Heart right ventricle (tissue), 16 donors: ENCODE data around the gene INPP4B. TPM values are rescaled to one million over a fixed set of nuclear protein-coding genes. Genes with fewer than 3 reads are reported as not detected.
A peak's percentile ranks its signal among the peaks of the same experiment; 100 is the strongest.

Experiments
- ATAC-seq, 8 donors: fragments of 200-7000 bp; cut with Tn5 transposase; one replicate each; pipeline ENCODE4 v1.9.1; 2020; ENCODE audit warnings: mild to moderate bottlenecking in 8 of 8, moderate library complexity in 8 of 8, moderate number of reproducible peaks in 1 of 8
- DNase-seq, 2 donors: peaks; one replicate each; pipeline ENCODE4 v3.0.0-alpha.2; 2020
- H3K27ac ChIP-seq, 10 donors: fragments of 200-600 bp; sonication (generic) in 2 of 10; one replicate each; pipeline versions ENCODE4 v1.5.0 to v1.8.0; 2020 to 2022; ENCODE audit warnings: mild to moderate bottlenecking in 3 of 10
- H3K27me3 ChIP-seq, 7 donors: fragments of 200-600 bp; one replicate each; pipeline ENCODE4 v1.8.0; 2021 to 2022; ENCODE audit warnings: mild to moderate bottlenecking in 2 of 7
- H3K36me3 ChIP-seq, 9 donors: fragments of 200-600 bp; sonication (generic) in 1 of 9; one replicate each; pipeline versions ENCODE4 v1.5.0 to v1.8.0; 2020 to 2022; ENCODE audit warnings: mild to moderate bottlenecking in 2 of 9
- H3K4me1 ChIP-seq, 9 donors: fragments of 200-600 bp; sonication (generic) in 1 of 9; one replicate each; pipeline versions ENCODE4 v1.5.0 to v1.8.0; 2020 to 2022; ENCODE audit warnings: mild to moderate bottlenecking in 4 of 9
- H3K4me3 ChIP-seq, 10 donors: fragments of 200-600 bp; sonication (generic) in 2 of 10; one replicate each; pipeline versions ENCODE4 v1.5.0 to v1.8.0; 2020 to 2022; ENCODE audit warnings: mild to moderate bottlenecking in 7 of 10, moderate library complexity in 2 of 10
- H3K9me3 ChIP-seq, 11 donors: fragments of 200-600 bp in 10 of 11; sonication (generic) in 2 of 11; one replicate each; pipeline versions ENCODE4 v1.5.0 to v1.8.0; 2013 to 2022; ENCODE audit warnings: mild to moderate bottlenecking in 2 of 11, control low read depth in 1 of 11, moderate library complexity in 1 of 11
- WGBS, 2 donors: extraction: QIAGEN DNeasy Blood & Tissue Kit; methylation state at CpG; one replicate each; pipeline ENCODE4 v1.1.7; 2013; ENCODE audit warnings: inconsistent platforms in 1 of 2; 5-methylcytosine and 5-hydroxymethylcytosine counted together
- intact Hi-C, 10 donors: fragments of 100-400 bp; cut with DNase I; formaldehyde crosslinking; loops; one replicate each; pipeline versions ENCODE4 v1.11.1 to v1.14.2; 2022
- polyA plus RNA-seq, 2 donors: library from polyadenylated mRNA; stranded (reverse); fragments of 200-250 nt; gene quantifications; one replicate each; pipeline ENCODE4 v1.2.3, GENCODE V29; 2013
- total RNA-seq, 10 donors: library from RNA; stranded (reverse); fragmentation: NEBNext Ultra II Directional in 3 of 10; extraction: Animal tissue kit (Norgen Biotek cat#: 25700) in 3 of 10; gene quantifications; one replicate each; pipeline versions ENCODE4 v1.2.1 to v1.2.4, GENCODE V29; 2021 to 2023
- TF ChIP-seq, protein P1 (sequence below), 9 donors: fragments of 200-600 bp; sonication (generic) in 2 of 9; IDR thresholded peaks; one replicate each; pipeline versions ENCODE4 v1.5.0 to v1.8.0; 2021 to 2022; ENCODE audit warnings: antibody characterized with exemption in 9 of 9, mild to moderate bottlenecking in 5 of 9, moderate library complexity in 1 of 9
- donor health status: Arrhythmogenic right ventricular cardiomyopathy.
- donor health status: ischemic (EF 13 %, LVEDD 7.1; RV severe dilation, severe dysfunction).
- donor health status: healthy with polysubstance abuse.
- donor health status: DM: no; HTN: yes; CAD: no.
- donor health status: DM: no; HTN: no; CAD: no.
- donor health status: ischemic (EF 25% LVEDD 6.9; RV normal size, moderate dysfunction).
- donor health status: ischemic (EF 25% LVEDD 5.7; RV mildly dilated, moderate dysfunction).
- donor health status: healthy.
- donor health status: DM: yes; HTN: yes; CAD: no.
- donor health status: Ischemic cardiomyopathy.
- donor health status: ischemic (EF 35%, LVEDD 5.7; RV mildly dilated, moderate dysfunction).
- donor health status: nonischemic (EF 11% LVEDD 7.7; RV severe dilation, severe dysfunction).
- donor health status: DM: yes; HTN: yes; CAD: no.
- donor health status: PGD.
- donor health status: ischemic (EF 29% LVEDD 5.4; RV normal size, mild dysfunction).
- donor health status: nonischemic (EF 23%, LVEDD 6.1; RV moderate dilation, normal function).

Gene INPP4B
- total and polyA plus RNA-seq, 12 donors: 3.7 to 100.0 (median 39.1) TPM

GRCh38 chr4:142272452-142272851 lies 573.6 kb downstream of the INPP4B start:
- Histone ChIP-seq H3K9me3 (peaks cover 0 to 4% (median 0%) of the 10 kb centered on the region in 11 donors), H3K27ac (no peak overlapping the region), H3K36me3 (peaks cover 0 to 6% (median 0%) of the 10 kb centered on the region in 9 donors), H3K4me3 (no peak overlapping the region), H3K27me3 (no peaks in the 10 kb centered on the region), H3K4me1 (no peaks in the 10 kb centered on the region)
- TF ChIP-seq, protein P1, sequence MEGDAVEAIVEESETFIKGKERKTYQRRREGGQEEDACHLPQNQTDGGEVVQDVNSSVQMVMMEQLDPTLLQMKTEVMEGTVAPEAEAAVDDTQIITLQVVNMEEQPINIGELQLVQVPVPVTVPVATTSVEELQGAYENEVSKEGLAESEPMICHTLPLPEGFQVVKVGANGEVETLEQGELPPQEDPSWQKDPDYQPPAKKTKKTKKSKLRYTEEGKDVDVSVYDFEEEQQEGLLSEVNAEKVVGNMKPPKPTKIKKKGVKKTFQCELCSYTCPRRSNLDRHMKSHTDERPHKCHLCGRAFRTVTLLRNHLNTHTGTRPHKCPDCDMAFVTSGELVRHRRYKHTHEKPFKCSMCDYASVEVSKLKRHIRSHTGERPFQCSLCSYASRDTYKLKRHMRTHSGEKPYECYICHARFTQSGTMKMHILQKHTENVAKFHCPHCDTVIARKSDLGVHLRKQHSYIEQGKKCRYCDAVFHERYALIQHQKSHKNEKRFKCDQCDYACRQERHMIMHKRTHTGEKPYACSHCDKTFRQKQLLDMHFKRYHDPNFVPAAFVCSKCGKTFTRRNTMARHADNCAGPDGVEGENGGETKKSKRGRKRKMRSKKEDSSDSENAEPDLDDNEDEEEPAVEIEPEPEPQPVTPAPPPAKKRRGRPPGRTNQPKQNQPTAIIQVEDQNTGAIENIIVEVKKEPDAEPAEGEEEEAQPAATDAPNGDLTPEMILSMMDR (IDR thresholded peaks at IDR 0.05): no peak
- no peak for ATAC-seq
- DNase-seq: no peak
- intact Hi-C loops: no loop called here

DNA sequence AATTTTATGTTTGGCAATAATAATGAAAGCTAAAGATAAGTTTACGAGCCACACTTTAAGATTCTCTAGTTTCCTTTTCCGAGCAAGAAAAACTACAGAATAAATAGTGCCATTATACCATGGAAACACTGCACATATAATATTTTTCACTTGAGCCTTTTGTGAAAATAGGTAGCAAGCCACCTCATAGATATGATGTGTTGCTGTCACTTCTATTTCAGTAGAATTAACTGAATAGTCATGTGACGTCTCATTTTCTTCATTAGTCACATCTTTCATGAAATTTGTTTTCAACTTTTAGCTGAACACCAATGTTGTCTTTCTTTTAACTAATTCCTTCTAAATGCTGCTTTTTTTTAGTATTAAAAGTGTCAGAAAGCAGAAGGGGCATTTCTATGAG lies 574.3 kb downstream of the INPP4B start:
- H3K36me3 ChIP-seq: peaks cover 0 to 6% (median 0%) of the 10 kb centered on the region in 9 donors
- intact Hi-C loops: no loop called here
- H3K9me3 ChIP-seq: peaks cover 0 to 4% (median 0%) of the 10 kb centered on the region in 11 donors
- no peaks in the 10 kb centered on the region for H3K27me3 ChIP-seq
- TF ChIP-seq, protein P1 (IDR thresholded peaks at IDR 0.05): no peak
- DNase-seq: no peak
- H3K27ac ChIP-seq: no peak overlapping the region
- peaks cover 0 to 3% (median 0%) of the 10 kb centered on the region in 9 donors for H3K4me1 ChIP-seq
- WGBS, 2 donors: 60% methylated on average over 3 of the region's 3 CpGs
- ATAC-seq: no peak
- H3K4me3 ChIP-seq: no peak overlapping the region

DNA sequence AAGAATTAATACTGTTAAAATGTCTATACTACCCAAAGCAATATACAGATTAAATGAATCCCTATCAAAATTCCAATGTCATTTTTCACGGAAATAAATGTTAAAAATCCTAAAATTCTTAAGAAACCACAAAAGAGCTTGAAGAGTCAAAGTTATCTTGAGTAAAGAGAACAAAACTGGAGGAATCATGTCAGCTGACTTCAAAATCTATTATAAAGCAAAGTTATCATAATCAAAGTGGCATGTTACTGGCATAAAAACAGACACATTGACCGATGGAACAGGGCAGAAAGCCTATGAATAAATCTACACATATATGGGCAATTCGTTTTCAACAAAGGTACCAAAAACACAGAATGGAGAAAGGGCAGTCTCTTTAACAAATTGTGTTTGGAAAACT lies 579.0 kb downstream of the INPP4B start:
- H3K4me3 ChIP-seq: no peak overlapping the region
- intact Hi-C loops: no loop called here
- peak overlapping the region in 2 of 10 donors; percentile 86 to 87 for H3K27ac ChIP-seq
- H3K36me3 ChIP-seq: peaks cover 0 to 6% (median 0%) of the 10 kb centered on the region in 9 donors
- H3K9me3 ChIP-seq: no peaks in the 10 kb centered on the region
- H3K27me3 ChIP-seq: no peaks in the 10 kb centered on the region
- ATAC-seq: no peak
- WGBS, 2 donors: 84 to 87% methylated on average over 3 of the region's 3 CpGs
- H3K4me1 ChIP-seq: peaks cover 0 to 37% (median 19%) of the 10 kb centered on the region in 9 donors
- DNase-seq: no peak
- TF ChIP-seq, protein P1 (IDR thresholded peaks at IDR 0.05): no peak

DNA sequence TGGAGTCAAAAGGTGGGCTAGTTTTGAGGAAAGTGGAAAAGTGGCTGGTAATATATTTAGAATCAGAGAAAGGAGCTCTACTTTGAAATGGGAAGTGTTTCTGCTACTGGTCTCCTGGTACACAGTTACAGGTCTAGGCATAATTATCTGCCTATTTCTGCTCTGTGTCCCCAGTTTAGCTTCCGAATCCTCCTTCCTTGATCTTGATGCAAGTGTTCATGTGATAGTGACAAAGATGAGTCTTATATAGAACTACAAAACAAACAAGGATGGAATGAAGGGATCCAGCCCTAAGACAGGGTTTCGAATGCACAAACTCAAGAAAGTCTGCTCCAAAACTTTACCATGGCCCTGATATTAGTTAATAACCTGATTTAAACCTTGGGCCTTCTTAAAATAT lies 580.2 kb downstream of the INPP4B start:
- H3K4me3 ChIP-seq: no peak overlapping the region
- peak overlapping the region; percentile 18 to 87 (median 76) for H3K27ac ChIP-seq
- peaks cover 0 to 38% (median 19%) of the 10 kb centered on the region in 9 donors for H3K4me1 ChIP-seq
- H3K9me3 ChIP-seq: no peaks in the 10 kb centered on the region
- ATAC-seq (peak in 4 of 8 donors; percentile 20 to 46 (median 30)), DNase-seq (no peak)
- H3K36me3 ChIP-seq: peaks cover 0 to 6% (median 0%) of the 10 kb centered on the region in 9 donors
- intact Hi-C loops: no loop called here
- no peaks in the 10 kb centered on the region for H3K27me3 ChIP-seq
- WGBS, 2 donors: 75 to 86% methylated on average over 2 of the region's 2 CpGs
- TF ChIP-seq, protein P1 (IDR thresholded peaks at IDR 0.05): no peak
